Activated naive CD8-positive, alpha-beta T cell treated with anti-CD3 and anti-CD28 coated beads, Interleukin-2, amount 50 U/mL, for 16 hours (primary cell): ENCODE results near the gene GNA15.

Experiments used
- DNase-seq: peaks from one replicate; pipeline ENCODE4 v3.0.0-alpha.2; 2020; ENCODE audit warnings: low read depth, low spot score

The GNA15 gene

GRCh38 chr19:3208317-3209207 lies 72.7 kb downstream of the GNA15 start:
- no peak for DNase-seq

GRCh38 chr19:3210347-3211017 lies 74.6 kb downstream of the GNA15 start:
- peak; percentile 50 for DNase-seq

GRCh38 chr19:3211191-3211590 lies 75.4 kb downstream of the GNA15 start:
- no peak for DNase-seq

GRCh38 chr19:3213159-3213558 lies 77.3 kb downstream of the GNA15 start:
- no peak for DNase-seq
